Measurements from ENCODE around the gene PTPRM. TPM values are rescaled to one million over a fixed set of nuclear protein-coding genes. Genes with fewer than 3 reads are reported as not detected.
A peak's percentile ranks its signal among the peaks of the same experiment; 100 is the strongest.

Gene PTPRM
- total RNA-seq, 1 experiment from 2014 or later, result 14.5 TPM

DNA sequence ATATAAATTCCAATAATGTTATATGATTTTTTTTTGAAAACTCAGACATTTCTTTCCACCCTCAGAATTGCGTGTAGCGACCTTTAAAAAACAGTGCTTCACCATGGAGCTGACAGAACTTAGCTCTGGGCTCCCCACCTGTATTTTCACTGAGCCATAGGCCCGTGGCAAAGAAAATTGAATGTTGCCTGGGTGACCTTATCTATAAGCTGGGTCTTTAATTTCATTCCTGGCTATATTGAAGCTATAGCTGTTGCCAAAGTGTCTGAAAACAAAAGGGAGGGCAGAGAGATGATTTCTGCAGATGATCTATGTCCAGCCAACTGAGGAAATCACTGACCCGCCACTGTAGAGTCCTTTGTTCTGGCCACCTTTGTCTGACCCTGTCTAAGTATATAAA lies 411.7 kb downstream of the PTPRM start:
- no peaks in the 10 kb centered on the region for H3K79me2 ChIP-seq (ENCODE audit: insufficient read depth, low read length)
- H3K27ac ChIP-seq (ENCODE audit: low read depth, low read length), result no peak overlapping the region
- H3K4me3 ChIP-seq (replicated peaks in 1 of 2; ENCODE audit: low read depth in 1 of 2, low read length in 2 of 2), result no peak overlapping the region
- TF ChIP-seq EGR1 (IDR thresholded peaks at IDR 0.05; ENCODE audit: low read depth) (no peak), ZFX (IDR thresholded peaks at IDR 0.05) (no peak), EZH2phosphoT487 (IDR thresholded peaks at IDR 0.05; ENCODE audit: borderline replicate concordance) (no peak), POLR2AphosphoS5 (IDR thresholded peaks at IDR 0.05; ENCODE audit: low read depth, low read length) (no peak)
- H4K20me1 ChIP-seq (ENCODE audit: insufficient read depth), result no peaks in the 10 kb centered on the region
- BruUV-seq (replicated peaks), result no TSS peak
- ChIA-PET POLR2A (no interaction called here), RAD21 (ENCODE audit: low non-redundant PET in 1 of 2, low total read pairs in 2 of 2, uncharacterized antibody in 2 of 2, unreplicated experiment in 2 of 2) (no interaction called here), CTCF (interaction anchor here (1.2 kb wide), 1 partner anchor 189 kb away, joined by 7 read pairs; no protein-coding TSS in a partner anchor)
- no peak overlapping the region for H3K4me2 ChIP-seq (ENCODE audit: low read length)
- H3K9me3 ChIP-seq (ENCODE audit: control insufficient read depth in 1 of 2, insufficient read depth in 1 of 2, low read depth in 1 of 2, low read length in 2 of 2), result no peaks in the 10 kb centered on the region
- H3K9ac ChIP-seq (ENCODE audit: low read length), result no peak overlapping the region
- no peaks in the 10 kb centered on the region for H3K4me1 ChIP-seq (ENCODE audit: control insufficient read depth in 1 of 2, insufficient read depth in 2 of 2, low read length in 2 of 2)
- no peaks in the 10 kb centered on the region for H3K36me3 ChIP-seq (ENCODE audit: control insufficient read depth in 1 of 2, insufficient read depth in 2 of 2, low read length in 2 of 2)
- H2AFZ ChIP-seq (ENCODE audit: low read depth, low read length, poor library complexity, severe bottlenecking), result no peak overlapping the region
- no peaks in the 10 kb centered on the region for H3K9me2 ChIP-seq (ENCODE audit: insufficient read depth)
- intact Hi-C loops (cut with micrococcal nuclease), result no loop called here
- no peaks in the 10 kb centered on the region for H3K27me3 ChIP-seq (ENCODE audit: insufficient read depth, low read length)
- ATAC-seq (no peak), DNase-seq (ENCODE audit: low read depth, low spot score) (no peak)

DNA sequence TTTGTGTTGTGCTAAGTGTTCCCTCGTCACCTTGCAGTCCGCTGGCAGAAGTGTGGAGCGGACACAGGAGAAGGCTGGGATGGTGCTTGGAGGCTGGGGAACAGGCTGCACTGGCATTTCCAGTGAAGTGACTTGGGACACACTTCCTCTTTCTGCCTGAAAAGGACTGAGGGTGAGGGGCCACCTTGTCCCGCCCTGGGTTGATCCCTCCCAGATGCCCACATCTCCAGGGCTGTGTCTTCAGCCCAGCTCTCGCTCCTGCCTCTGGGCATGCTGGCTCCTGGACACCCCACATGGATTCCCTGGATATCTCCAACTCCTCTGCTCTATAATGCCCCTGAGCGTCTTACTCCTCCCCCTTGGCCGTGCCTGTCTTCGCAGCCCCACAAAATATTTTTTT lies 412.6 kb downstream of the PTPRM start:
- ChIA-PET CTCF (interaction anchor here (1.2 kb wide), 1 partner anchor 190 kb away, joined by 7 read pairs; no protein-coding TSS in a partner anchor), POLR2A (no interaction called here), RAD21 (ENCODE audit: low non-redundant PET in 1 of 2, low total read pairs in 2 of 2, uncharacterized antibody in 2 of 2, unreplicated experiment in 2 of 2) (no interaction called here)
- no peak overlapping the region for H2AFZ ChIP-seq (ENCODE audit: low read depth, low read length, poor library complexity, severe bottlenecking)
- BruUV-seq (replicated peaks), result no TSS peak
- H3K27me3 ChIP-seq (ENCODE audit: insufficient read depth, low read length), result no peaks in the 10 kb centered on the region
- H3K9me2 ChIP-seq (ENCODE audit: insufficient read depth), result no peaks in the 10 kb centered on the region
- no peaks in the 10 kb centered on the region for H4K20me1 ChIP-seq (ENCODE audit: insufficient read depth)
- no peak overlapping the region for H3K27ac ChIP-seq (ENCODE audit: low read depth, low read length)
- ATAC-seq (peak; percentile 38; the same call in 1 of the 2 replicates), DNase-seq (ENCODE audit: low read depth, low spot score) (no peak)
- H3K4me3 ChIP-seq (replicated peaks in 1 of 2; ENCODE audit: low read depth in 1 of 2, low read length in 2 of 2), result no peak overlapping the region
- no peaks in the 10 kb centered on the region for H3K36me3 ChIP-seq (ENCODE audit: control insufficient read depth in 1 of 2, insufficient read depth in 2 of 2, low read length in 2 of 2)
- H3K4me2 ChIP-seq (ENCODE audit: low read length), result no peak overlapping the region
- no peaks in the 10 kb centered on the region for H3K79me2 ChIP-seq (ENCODE audit: insufficient read depth, low read length)
- H3K9ac ChIP-seq (ENCODE audit: low read length), result no peak overlapping the region
- no peaks in the 10 kb centered on the region for H3K9me3 ChIP-seq (ENCODE audit: control insufficient read depth in 1 of 2, insufficient read depth in 1 of 2, low read depth in 1 of 2, low read length in 2 of 2)
- intact Hi-C loops (cut with micrococcal nuclease), result loop anchor here (1.0 kb wide), 1 partner anchor 189 kb away; no protein-coding TSS in a partner anchor
- H3K4me1 ChIP-seq (ENCODE audit: control insufficient read depth in 1 of 2, insufficient read depth in 2 of 2, low read length in 2 of 2), result no peaks in the 10 kb centered on the region
- TF ChIP-seq, protein P1, sequence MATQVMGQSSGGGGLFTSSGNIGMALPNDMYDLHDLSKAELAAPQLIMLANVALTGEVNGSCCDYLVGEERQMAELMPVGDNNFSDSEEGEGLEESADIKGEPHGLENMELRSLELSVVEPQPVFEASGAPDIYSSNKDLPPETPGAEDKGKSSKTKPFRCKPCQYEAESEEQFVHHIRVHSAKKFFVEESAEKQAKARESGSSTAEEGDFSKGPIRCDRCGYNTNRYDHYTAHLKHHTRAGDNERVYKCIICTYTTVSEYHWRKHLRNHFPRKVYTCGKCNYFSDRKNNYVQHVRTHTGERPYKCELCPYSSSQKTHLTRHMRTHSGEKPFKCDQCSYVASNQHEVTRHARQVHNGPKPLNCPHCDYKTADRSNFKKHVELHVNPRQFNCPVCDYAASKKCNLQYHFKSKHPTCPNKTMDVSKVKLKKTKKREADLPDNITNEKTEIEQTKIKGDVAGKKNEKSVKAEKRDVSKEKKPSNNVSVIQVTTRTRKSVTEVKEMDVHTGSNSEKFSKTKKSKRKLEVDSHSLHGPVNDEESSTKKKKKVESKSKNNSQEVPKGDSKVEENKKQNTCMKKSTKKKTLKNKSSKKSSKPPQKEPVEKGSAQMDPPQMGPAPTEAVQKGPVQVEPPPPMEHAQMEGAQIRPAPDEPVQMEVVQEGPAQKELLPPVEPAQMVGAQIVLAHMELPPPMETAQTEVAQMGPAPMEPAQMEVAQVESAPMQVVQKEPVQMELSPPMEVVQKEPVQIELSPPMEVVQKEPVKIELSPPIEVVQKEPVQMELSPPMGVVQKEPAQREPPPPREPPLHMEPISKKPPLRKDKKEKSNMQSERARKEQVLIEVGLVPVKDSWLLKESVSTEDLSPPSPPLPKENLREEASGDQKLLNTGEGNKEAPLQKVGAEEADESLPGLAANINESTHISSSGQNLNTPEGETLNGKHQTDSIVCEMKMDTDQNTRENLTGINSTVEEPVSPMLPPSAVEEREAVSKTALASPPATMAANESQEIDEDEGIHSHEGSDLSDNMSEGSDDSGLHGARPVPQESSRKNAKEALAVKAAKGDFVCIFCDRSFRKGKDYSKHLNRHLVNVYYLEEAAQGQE (IDR thresholded peaks at IDR 0.05; ENCODE audit: low read depth), result no peak
- TF ChIP-seq ELF1 (IDR thresholded peaks at IDR 0.05; ENCODE audit: borderline replicate concordance, low read depth) (no peak), CBX3 (IDR thresholded peaks at IDR 0.05; ENCODE audit: low read depth) (no peak), SIN3A (IDR thresholded peaks at IDR 0.05; ENCODE audit: low read depth) (no peak), TCF7L2 (IDR thresholded peaks at IDR 0.05; ENCODE audit: borderline replicate concordance, extremely low read depth, insufficient read depth, insufficient read length) (no peak), JUND (IDR thresholded peaks at IDR 0.05) (no peak), YY1 (IDR thresholded peaks at IDR 0.05; ENCODE audit: extremely low read depth, insufficient replicate concordance, low read depth, low read length) (no peak), CEBPB (IDR thresholded peaks at IDR 0.05; ENCODE audit: low read depth) (no peak), SRF (IDR thresholded peaks at IDR 0.05; ENCODE audit: low read depth) (no peak), ZNF274 (IDR thresholded peaks at IDR 0.05; ENCODE audit: low read depth, low read length) (no peak), POLR2A (IDR thresholded peaks at IDR 0.05; ENCODE audit: borderline replicate concordance, extremely low read depth, insufficient read depth, insufficient read length) (no peak)
- TF ChIP-seq, protein P2, sequence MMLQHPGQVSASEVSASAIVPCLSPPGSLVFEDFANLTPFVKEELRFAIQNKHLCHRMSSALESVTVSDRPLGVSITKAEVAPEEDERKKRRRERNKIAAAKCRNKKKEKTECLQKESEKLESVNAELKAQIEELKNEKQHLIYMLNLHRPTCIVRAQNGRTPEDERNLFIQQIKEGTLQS (IDR thresholded peaks at IDR 0.05), result no peak
- TF ChIP-seq, protein P3, sequence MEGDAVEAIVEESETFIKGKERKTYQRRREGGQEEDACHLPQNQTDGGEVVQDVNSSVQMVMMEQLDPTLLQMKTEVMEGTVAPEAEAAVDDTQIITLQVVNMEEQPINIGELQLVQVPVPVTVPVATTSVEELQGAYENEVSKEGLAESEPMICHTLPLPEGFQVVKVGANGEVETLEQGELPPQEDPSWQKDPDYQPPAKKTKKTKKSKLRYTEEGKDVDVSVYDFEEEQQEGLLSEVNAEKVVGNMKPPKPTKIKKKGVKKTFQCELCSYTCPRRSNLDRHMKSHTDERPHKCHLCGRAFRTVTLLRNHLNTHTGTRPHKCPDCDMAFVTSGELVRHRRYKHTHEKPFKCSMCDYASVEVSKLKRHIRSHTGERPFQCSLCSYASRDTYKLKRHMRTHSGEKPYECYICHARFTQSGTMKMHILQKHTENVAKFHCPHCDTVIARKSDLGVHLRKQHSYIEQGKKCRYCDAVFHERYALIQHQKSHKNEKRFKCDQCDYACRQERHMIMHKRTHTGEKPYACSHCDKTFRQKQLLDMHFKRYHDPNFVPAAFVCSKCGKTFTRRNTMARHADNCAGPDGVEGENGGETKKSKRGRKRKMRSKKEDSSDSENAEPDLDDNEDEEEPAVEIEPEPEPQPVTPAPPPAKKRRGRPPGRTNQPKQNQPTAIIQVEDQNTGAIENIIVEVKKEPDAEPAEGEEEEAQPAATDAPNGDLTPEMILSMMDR (IDR thresholded peaks at IDR 0.05 in 2 of 3, conservative IDR thresholded peaks at IDR 0.05 in 1 of 3; ENCODE audit: borderline replicate concordance in 1 of 3, insufficient read depth in 1 of 3, low read depth in 2 of 3, low read length in 2 of 3), result no peak

All from HCT116 (cell line).